ENCODE measurements around the gene ARFGEF2. TPM values are rescaled to one million over a fixed set of nuclear protein-coding genes. Genes with fewer than 3 reads are reported as not detected.
"Not testable (repeated sequence)": the region's sequence is repeated elsewhere in the genome, so short reads cannot be mapped to it uniquely, and the experiment has no call there.

ARFGEF2 gene
- total RNA-seq, 2 experiments from 2014 or later: 30.4 to 30.8 TPM

DNA sequence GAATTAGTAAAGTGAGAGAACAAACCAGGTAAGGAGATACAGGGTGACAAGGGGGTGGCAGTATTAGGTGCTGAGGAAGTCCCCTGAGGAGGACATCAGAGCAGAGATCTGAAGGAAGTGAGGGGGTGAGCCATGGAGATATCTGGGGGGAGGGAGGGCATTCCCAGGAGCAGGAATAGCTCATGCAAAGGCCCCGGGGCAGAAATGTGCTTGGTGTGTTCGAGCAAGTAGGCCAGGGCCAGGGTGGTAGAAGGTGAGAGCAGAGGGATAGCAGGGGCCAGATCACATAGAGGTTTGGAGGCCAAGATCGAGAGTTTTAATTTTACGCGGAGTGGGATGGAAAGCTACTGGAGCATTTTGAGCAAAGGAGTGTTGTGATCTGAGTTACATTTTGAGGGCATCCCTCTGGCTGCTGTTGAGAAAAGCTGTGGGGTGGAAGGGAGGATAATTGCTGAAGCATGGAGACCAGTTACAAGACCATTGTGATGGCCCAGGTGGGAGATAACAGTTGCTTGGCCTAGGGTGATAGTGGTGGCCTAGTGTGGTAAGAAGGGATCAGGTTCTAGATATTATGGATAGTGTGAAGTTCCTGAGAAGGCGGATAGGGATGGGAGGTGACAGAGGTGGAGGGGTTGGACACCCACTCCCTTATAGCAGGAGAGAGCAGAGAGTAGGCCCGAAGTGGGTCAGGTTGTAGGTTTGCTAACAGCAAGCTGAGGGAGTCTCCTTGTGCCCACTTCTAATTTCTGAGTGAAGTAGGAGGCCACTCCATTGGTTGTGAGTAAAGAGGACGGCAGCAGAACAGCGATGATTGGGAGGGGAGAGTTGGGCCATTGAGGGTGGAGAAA is 10.2 kb downstream of the ARFGEF2 start:
- H3K27me3 Mint-ChIP-seq: no peaks in the 10 kb centered on the region
- H3K36me3 Mint-ChIP-seq: peaks cover 20% of the 10 kb centered on the region
- H3K9me3 Mint-ChIP-seq: peaks cover 3% of the 10 kb centered on the region
- no peak for DNase-seq
- peaks cover 13% of the 10 kb centered on the region for H3K4me1 Mint-ChIP-seq
- no peak overlapping the region for H3K27ac Mint-ChIP-seq
- H3K4me3 Mint-ChIP-seq: no peak overlapping the region

DNA sequence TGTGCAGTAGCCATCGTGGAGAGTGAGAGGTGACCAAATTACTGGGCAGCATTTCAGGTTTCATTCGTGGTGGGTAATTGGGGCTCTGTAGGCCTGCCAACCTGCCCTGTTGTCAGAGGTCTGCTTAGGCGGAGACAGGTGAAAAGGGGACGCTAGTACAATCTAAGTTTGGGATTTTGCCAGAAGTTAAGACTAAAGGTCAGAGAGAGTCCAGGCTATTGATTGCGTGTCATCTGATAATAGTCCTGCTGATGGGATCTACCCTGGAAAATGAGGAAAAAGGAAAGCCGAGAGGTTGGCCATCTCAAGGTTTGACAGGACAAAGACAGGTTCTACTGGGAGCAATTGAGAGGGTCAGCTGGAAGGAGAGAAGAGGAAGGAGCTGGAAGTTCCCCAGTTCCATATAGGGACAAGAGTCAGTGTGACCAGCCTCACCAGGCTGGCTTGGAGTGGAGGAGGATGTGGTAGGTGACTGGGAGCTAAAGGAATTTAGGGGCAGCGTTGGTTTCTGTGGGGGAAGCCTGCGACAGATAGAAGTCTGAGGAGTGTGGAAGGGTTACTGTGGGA is 10.9 kb downstream of the ARFGEF2 start:
- Mint-ChIP-seq H3K9me3 (peaks cover 3% of the 10 kb centered on the region), H3K27ac (no peak overlapping the region), H3K36me3 (peaks cover 23% of the 10 kb centered on the region), H3K4me1 (peaks cover 18% of the 10 kb centered on the region), H3K27me3 (no peaks in the 10 kb centered on the region), H3K4me3 (no peak overlapping the region)
- DNase-seq: no peak

DNA sequence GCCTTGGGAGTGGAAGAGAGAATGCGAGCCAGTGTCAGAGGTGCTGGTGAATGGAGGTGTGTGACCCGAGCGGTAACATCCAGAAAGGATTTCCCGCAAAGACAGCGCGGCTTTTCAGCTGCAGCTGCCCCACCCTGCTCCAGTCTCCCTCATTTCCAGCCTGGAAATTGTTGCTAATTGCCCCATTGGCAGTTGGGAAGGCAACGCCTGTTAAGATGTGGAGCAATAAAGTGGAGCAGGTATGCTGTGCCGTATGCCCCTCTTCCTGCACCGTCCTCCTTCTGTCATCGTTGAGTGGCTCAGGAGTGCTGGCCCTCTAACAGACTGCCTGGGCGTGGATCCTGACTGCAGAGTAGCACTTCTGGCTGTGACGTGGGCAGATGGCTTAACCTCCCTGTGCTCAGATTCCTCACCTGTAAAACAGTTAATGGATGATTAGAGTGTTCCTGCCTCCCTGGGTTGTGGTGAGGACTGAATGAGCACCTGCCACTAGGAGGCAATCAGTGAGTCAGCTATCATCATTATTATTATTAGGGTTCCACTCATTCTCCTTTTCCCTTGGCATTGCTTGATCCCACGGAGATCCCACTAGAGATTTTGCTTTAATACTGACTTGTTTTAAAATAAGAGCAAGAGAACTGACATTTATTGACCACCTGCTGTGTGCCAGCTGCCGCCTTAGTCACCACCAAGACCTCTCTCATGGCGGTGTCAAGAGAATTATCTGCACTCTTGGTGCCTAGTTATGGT is 11.7 kb downstream of the ARFGEF2 start:
- H3K36me3 Mint-ChIP-seq: peaks cover 23% of the 10 kb centered on the region
- no peak for DNase-seq
- H3K4me3 Mint-ChIP-seq: no peak overlapping the region
- no peaks in the 10 kb centered on the region for H3K27me3 Mint-ChIP-seq
- peaks cover 24% of the 10 kb centered on the region for H3K4me1 Mint-ChIP-seq
- H3K9me3 Mint-ChIP-seq: peaks cover 3% of the 10 kb centered on the region
- H3K27ac Mint-ChIP-seq: no peak overlapping the region

DNA sequence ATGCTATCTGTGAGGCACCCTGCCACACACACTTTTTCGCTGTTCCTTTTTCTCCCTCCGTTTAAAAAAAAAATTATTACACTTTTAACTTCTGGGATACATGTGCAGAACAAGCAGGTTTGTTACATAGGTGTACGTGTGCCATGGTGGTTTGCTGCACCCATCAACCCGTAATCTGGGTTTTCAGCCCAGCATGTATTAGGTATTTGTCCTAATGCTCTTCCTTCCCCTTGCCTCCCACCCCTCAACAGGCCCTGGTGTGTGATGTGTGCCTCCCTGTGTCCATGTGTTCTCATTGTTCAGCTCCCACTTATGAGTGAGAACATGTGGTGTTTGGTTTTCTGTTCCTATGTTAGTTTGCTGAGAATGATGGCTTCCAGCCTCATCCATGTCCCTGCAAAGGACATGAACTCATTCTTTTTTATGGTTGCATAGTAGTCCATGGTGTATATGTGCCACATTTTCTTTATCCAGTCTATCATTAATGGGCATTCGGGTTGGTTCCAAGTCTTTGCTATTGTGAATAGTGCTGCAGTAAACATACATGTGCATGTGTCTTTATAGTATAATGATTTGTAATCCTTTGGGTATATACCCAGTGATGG is 12.9 kb downstream of the ARFGEF2 start:
- H3K4me3 Mint-ChIP-seq, H3K9me3 Mint-ChIP-seq, DNase-seq, H3K27me3 Mint-ChIP-seq: not testable (repeated sequence)
- Mint-ChIP-seq H3K36me3 (peaks cover 23% of the 10 kb centered on the region), H3K4me1 (peaks cover 29% of the 10 kb centered on the region), H3K27ac (peak overlapping the region; percentile 59)

DNA sequence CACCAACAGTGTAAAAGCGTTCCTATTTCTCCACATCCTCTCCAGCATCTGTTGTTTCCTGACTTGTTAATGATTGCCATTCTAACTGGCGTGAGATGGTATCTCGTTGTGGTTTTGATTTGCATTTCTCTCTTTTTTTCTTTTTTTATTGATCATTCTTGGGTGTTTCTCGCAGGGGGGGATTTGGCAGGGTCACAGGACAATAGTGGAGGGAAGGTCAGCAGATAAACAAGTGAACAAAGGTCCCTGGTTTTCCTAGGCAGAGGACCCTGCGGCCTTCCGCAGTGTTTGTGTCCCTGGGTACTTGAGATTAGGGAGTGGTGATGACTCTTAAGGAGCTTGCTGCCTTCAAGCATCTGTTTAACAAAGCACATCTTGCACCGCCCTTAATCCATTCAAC is 13.5 kb downstream of the ARFGEF2 start:
- not testable (repeated sequence) for H3K9me3 Mint-ChIP-seq, H3K27ac Mint-ChIP-seq, H3K27me3 Mint-ChIP-seq, DNase-seq, H3K4me3 Mint-ChIP-seq
- peaks cover 25% of the 10 kb centered on the region for H3K36me3 Mint-ChIP-seq
- peaks cover 34% of the 10 kb centered on the region for H3K4me1 Mint-ChIP-seq

DNA sequence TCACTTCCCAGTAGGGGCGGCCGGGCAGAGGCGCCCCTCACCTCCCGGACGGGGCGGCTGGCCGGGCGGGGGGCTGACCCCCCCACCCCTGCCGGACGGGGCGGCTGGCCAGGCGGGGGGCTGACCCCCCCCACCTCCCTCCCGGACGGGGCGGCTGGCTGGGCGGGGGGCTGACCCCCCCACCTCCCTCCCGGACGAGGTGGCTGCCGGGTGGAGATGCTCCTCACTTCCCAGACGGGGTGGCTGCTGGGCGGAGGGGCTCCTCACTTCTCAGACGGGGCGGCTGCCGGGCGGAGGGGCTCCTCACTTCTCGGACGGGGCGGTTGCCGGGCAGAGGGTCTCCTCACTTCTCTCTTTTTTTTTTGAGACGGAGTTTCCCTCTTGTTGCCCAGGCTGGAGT is 14.7 kb downstream of the ARFGEF2 start:
- Mint-ChIP-seq H3K36me3 (peaks cover 29% of the 10 kb centered on the region), H3K4me1 (peaks cover 42% of the 10 kb centered on the region)
- H3K27me3 Mint-ChIP-seq, H3K27ac Mint-ChIP-seq, H3K9me3 Mint-ChIP-seq, H3K4me3 Mint-ChIP-seq, DNase-seq: not testable (repeated sequence)

DNA sequence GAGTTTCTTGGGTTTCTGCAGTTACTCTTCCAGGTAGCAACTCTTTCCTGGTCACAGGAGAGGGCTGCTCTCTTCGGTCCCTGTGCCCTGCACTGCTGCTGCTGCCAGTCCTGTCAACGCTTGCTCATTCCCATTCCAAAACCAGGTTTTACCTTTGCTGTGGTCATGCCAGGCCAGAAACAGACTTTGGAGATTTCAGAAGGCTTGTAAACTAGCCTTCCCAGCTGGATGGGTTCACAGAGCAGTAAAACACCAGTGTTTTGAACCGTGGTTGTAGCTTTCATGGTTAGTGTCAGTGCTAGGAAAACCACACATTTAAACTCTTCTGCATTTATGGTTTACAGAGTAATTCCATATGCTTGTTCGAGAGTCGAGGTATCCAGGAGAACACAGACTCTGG is 16.2 kb downstream of the ARFGEF2 start:
- no peak overlapping the region for H3K4me3 Mint-ChIP-seq
- no peak overlapping the region for H3K27ac Mint-ChIP-seq
- peaks cover 46% of the 10 kb centered on the region for H3K4me1 Mint-ChIP-seq
- peaks cover 34% of the 10 kb centered on the region for H3K36me3 Mint-ChIP-seq
- H3K9me3 Mint-ChIP-seq: peaks cover 3% of the 10 kb centered on the region
- H3K27me3 Mint-ChIP-seq: no peaks in the 10 kb centered on the region
- no peak for DNase-seq

DNA sequence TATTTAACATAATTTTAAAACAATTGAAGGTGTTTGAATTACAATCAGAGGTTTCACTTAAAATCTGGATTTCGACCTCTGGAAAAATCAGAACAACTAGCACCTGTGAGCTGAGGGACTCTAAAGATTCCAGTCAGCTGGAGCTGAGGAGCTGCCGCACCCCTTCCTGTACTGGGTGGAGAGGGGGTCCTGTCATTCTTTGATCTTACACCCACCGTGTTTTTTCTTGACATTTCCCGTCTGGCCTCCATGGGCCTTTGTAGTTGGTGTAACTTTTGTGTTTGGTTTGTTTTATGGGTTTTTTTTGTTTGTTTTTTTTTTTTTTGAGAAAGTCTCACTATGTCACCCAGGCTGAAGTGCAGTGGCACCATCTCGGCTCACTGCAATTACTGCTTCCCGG is 17.2 kb downstream of the ARFGEF2 start:
- Mint-ChIP-seq H3K4me1 (peaks cover 43% of the 10 kb centered on the region), H3K27ac (peak overlapping the region; percentile 42), H3K27me3 (no peaks in the 10 kb centered on the region), H3K9me3 (peaks cover 3% of the 10 kb centered on the region), H3K4me3 (no peak overlapping the region), H3K36me3 (peaks cover 28% of the 10 kb centered on the region)
- DNase-seq: no peak

DNA sequence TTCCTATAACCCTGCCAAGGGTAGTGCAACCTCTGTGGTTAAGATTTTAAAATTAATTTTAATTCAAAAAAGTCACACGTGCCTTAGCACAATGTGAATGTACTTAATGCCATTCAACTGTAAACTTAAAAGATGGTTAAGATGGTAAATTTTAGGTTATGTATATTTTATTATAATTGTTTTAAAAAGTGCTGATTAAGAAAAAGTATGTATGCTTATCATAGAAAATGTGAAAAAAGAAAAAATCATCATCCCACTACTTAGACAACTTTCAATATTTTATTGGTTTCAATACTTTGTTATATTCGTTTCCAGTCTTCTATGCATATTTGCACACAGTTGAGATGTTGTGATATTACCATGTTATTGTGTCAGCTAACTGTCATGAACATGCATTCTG is 18.7 kb downstream of the ARFGEF2 start:
- Mint-ChIP-seq H3K27ac (no peak overlapping the region), H3K4me3 (no peak overlapping the region), H3K4me1 (peaks cover 40% of the 10 kb centered on the region), H3K9me3 (peaks cover 1% of the 10 kb centered on the region), H3K27me3 (no peaks in the 10 kb centered on the region), H3K36me3 (peaks cover 25% of the 10 kb centered on the region)
- DNase-seq: no peak

DNA sequence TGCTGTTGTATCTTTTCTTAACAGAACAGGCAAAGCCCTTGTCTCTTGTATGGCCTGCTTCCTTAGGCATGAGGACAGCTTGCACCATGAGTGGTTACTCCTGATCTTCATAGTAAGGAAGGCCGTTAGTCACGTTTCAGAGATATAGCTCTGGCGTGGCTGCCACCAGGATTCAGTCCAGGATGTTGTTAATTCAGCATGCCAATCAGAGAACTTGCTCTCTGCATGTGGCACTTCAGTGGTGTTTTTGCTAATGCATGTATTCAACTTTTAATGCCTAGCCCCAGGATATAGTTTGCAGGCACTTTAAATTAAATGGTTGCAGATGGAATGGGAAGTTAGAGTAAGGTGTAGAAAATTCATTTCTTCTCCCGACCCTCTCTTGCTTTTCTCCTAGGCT is 20.0 kb downstream of the ARFGEF2 start:
- Mint-ChIP-seq H3K27ac (no peak overlapping the region), H3K4me1 (peaks cover 40% of the 10 kb centered on the region), H3K36me3 (peaks cover 23% of the 10 kb centered on the region), H3K27me3 (no peaks in the 10 kb centered on the region), H3K9me3 (peaks cover 1% of the 10 kb centered on the region), H3K4me3 (no peak overlapping the region)
- DNase-seq: no peak

DNA sequence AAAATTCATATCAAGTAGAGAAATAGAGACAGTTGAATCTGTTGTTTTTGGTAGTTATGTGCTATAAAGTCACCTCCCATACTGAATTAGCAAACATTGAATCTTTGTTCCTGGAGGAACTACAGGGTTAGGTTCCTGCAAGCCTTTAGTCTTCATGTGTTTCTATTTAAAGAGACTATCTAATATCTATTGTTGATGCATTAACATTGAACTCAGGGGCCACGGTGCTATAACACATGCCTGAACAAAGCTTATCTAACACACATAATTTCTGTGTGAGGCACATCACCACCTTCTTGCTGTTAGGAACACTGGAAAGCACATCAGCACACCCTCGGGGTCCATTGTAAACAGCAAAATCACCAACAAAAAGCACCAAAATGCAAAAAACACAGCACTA is 21.2 kb downstream of the ARFGEF2 start:
- Mint-ChIP-seq H3K4me3 (no peak overlapping the region), H3K36me3 (peaks cover 16% of the 10 kb centered on the region), H3K9me3 (no peaks in the 10 kb centered on the region), H3K27me3 (no peaks in the 10 kb centered on the region), H3K27ac (no peak overlapping the region), H3K4me1 (peaks cover 29% of the 10 kb centered on the region)
- DNase-seq: no peak

DNA sequence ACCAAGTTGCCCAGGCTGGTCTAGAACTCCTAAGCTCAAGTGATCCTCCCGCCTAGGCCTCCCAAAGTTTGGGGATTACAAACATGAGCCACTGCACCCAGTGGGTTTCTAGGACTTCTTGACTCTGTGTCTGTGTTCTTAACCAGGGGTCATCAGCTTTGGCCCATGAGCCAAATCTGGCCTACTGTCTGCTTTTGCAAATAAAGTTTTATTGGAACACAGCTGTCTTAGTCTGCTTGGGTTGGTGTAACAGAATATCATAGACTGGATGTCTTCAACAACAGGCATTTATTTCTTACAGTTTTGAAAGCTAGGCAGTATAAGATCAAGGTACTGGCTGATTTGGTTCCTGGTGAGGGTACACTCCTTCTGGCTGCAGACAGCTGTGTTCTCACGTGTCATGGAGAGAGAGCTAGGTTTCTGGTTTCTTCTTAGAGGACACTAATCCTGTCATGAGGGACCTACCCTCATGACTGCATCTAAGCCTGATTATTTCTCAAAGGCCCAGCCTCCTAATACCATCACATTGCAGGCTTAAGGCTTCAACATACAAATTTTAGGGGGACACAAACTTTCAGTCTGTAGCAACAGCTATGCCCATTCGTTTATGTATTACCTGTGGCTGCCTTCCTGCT is 23.3 kb downstream of the ARFGEF2 start:
- Mint-ChIP-seq H3K36me3 (peaks cover 18% of the 10 kb centered on the region), H3K4me3 (no peak overlapping the region), H3K27ac (no peak overlapping the region), H3K4me1 (peaks cover 13% of the 10 kb centered on the region), H3K9me3 (no peaks in the 10 kb centered on the region), H3K27me3 (no peaks in the 10 kb centered on the region)
- no peak for DNase-seq

DNA sequence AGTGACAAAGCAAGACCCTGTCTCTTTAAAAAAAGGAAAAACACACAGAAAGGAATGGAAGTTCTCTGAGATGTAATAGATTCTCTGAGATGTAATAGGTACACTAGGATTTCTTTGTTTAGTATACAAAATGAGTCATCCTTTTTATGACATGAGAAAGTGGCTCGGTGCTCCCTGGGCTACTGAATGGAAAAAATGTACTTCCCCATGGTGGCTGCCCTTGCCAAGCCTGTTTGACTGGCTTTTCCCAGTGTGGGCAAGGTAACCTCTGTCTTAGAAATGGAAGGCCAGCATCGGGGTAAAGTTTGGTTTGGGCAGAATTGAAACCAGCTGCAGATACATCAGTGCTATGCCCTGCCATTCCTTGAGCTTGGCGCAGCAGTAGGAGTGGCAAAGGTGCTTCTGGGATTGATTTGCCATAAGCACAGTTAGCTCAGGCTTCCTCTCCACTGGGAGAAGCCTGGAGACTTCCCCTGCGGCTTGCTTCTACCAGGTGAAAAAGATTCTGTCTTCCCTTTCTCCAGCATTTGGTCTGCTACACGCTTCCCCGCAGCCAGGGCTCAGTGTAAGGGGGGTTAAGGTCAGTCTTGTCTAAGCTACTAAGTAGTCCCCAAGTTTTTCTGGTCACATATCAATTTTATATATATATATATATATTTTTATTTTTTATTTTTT is 24.5 kb downstream of the ARFGEF2 start:
- no peak for DNase-seq
- Mint-ChIP-seq H3K27ac (no peak overlapping the region), H3K36me3 (peaks cover 16% of the 10 kb centered on the region), H3K4me1 (peaks cover 6% of the 10 kb centered on the region), H3K4me3 (no peak overlapping the region), H3K9me3 (no peaks in the 10 kb centered on the region), H3K27me3 (no peaks in the 10 kb centered on the region)

DNA sequence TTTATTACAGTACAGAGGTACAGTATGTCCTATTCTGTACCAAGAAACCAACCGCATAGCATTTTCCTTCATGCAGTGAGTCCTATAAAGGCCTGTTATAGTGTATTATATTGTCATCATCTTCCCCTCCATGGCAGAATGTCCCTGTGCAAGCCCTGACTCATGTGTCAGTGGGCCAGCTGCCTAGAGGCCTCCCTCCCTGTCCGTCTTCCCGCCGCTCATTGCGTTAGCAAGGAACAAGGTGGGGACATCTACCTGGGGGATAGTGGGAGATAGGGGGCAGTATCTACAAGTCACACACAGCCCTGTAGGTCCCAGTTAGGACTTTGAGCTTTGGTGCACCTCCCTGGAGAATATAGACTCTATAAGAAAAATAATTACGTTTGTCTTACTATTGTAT is 27.1 kb downstream of the ARFGEF2 start:
- Mint-ChIP-seq H3K27ac (no peak overlapping the region), H3K4me3 (no peak overlapping the region), H3K4me1 (no peaks in the 10 kb centered on the region), H3K27me3 (no peaks in the 10 kb centered on the region), H3K9me3 (no peaks in the 10 kb centered on the region), H3K36me3 (peaks cover 12% of the 10 kb centered on the region)
- DNase-seq: no peak
